Activated T-helper 17 cell treated with anti-CD3 and anti-CD28 coated beads, Interleukin-2, amount 50 U/mL, for 72 hours (primary cell): ENCODE measurements around the gene BBS9. TPM values are rescaled to one million over a fixed set of nuclear protein-coding genes. Genes with fewer than 3 reads are reported as not detected.
"Not testable (repeated sequence)": the region's sequence is repeated elsewhere in the genome, so short reads cannot be mapped to it uniquely, and the experiment has no call there.

Experiments used
- ATAC-seq: fragments of 150-1000 bp; cut with Tn5 transposase; replicated peaks from 2 replicates; pipeline ENCODE4 v1.10.0; 2021; ENCODE audit warnings: mild to moderate bottlenecking, moderate library complexity
- H3K27ac Mint-ChIP-seq: one replicate; pipeline ENCODE4 v1.8.0; 2022; ENCODE audit warnings: mixed read lengths
- H3K27me3 Mint-ChIP-seq: one replicate; pipeline ENCODE4 v1.8.0; 2022; ENCODE audit warnings: mixed read lengths
- H3K36me3 Mint-ChIP-seq: one replicate; pipeline ENCODE4 v1.8.0; 2022; ENCODE audit warnings: low read depth, mild to moderate bottlenecking, mixed read lengths
- H3K4me1 Mint-ChIP-seq: one replicate; pipeline ENCODE4 v1.8.0; 2022; ENCODE audit warnings: mixed read lengths
- H3K4me3 Mint-ChIP-seq: one replicate; pipeline ENCODE4 v1.8.0; 2022; ENCODE audit warnings: mild to moderate bottlenecking, mixed read lengths
- H3K9me3 Mint-ChIP-seq: one replicate; pipeline ENCODE4 v1.8.0; 2022; ENCODE audit warnings: mixed read lengths
- total RNA-seq, 2 donors: library from RNA; stranded (reverse); gene quantifications; one replicate each; pipeline ENCODE4 v1.2.3, GENCODE V29; 2022

BBS9 gene
- total RNA-seq, 2 donors from 2014 or later, result 11.3 to 14.4 TPM

GRCh38 chr7:33494474-33494873 lies 365.1 kb downstream of the BBS9 start:
- Mint-ChIP-seq H3K36me3 (no peaks in the 10 kb centered on the region), H3K27me3 (no peaks in the 10 kb centered on the region), H3K4me3 (no peak overlapping the region), H3K27ac (no peak overlapping the region), H3K4me1 (no peaks in the 10 kb centered on the region), H3K9me3 (no peaks in the 10 kb centered on the region)
- no peak for ATAC-seq

DNA sequence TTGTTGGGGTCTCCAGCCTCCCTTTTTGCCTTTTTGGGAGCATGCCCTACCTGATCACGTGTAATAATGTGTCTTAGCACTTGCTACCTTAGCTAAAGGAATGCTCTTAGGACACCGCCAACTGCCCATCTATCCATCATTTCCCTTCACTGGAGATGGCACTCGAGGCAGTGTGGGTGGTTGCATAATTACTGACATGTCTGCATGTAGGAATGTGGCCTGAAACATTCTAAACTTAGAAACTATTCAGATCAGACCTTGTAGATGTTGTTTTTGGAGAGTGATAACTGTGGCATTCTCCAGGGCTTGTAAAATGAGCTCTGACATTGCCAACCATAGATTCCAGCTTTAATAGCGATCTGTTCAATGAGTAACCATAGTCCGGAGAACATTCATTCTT lies 365.8 kb downstream of the BBS9 start:
- no peak overlapping the region for H3K4me3 Mint-ChIP-seq
- no peaks in the 10 kb centered on the region for H3K36me3 Mint-ChIP-seq
- no peak for ATAC-seq
- H3K4me1 Mint-ChIP-seq, result no peaks in the 10 kb centered on the region
- no peaks in the 10 kb centered on the region for H3K9me3 Mint-ChIP-seq
- H3K27ac Mint-ChIP-seq, result no peak overlapping the region
- H3K27me3 Mint-ChIP-seq, result no peaks in the 10 kb centered on the region

- Mint-ChIP-seq H3K27ac (no peak overlapping the region), H3K36me3 (no peaks in the 10 kb centered on the region), H3K4me1 (no peaks in the 10 kb centered on the region), H3K4me3 (no peak overlapping the region), H3K9me3 (no peaks in the 10 kb centered on the region), H3K27me3 (no peaks in the 10 kb centered on the region)
- no peak for ATAC-seq
Measured at GRCh38 chr7:33497051-33497450, 367.7 kb downstream of the BBS9 start.

- ATAC-seq, result no peak
- Mint-ChIP-seq H3K4me3 (no peak overlapping the region), H3K4me1 (no peaks in the 10 kb centered on the region), H3K27ac (no peak overlapping the region), H3K9me3 (no peaks in the 10 kb centered on the region), H3K27me3 (no peaks in the 10 kb centered on the region), H3K36me3 (peaks cover 11% of the 10 kb centered on the region)
Measured at GRCh38 chr7:33500703-33501701, 371.6 kb downstream of the BBS9 start.

DNA sequence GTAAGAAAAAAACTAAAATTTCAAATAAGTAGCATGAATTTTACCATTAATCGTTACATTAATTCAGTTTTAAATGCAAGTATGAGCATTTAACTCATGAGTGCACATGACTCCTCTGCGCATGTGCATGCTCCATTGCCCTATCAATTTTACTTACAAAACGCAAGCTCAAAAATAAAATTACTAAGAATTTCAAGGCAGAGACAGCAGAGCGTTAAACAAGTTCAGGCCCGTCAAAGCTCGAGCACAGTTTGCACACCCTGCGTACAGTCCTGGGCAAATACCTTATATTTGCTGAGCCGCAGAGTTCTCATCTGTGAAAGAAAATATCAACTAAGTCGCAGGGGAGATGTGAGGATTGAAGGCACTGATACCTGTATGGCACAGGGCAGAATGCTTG lies 373.6 kb downstream of the BBS9 start:
- Mint-ChIP-seq H3K27ac (no peak overlapping the region), H3K27me3 (no peaks in the 10 kb centered on the region), H3K4me3 (no peak overlapping the region), H3K9me3 (no peaks in the 10 kb centered on the region), H3K36me3 (peaks cover 29% of the 10 kb centered on the region), H3K4me1 (no peaks in the 10 kb centered on the region)
- ATAC-seq, result no peak

DNA sequence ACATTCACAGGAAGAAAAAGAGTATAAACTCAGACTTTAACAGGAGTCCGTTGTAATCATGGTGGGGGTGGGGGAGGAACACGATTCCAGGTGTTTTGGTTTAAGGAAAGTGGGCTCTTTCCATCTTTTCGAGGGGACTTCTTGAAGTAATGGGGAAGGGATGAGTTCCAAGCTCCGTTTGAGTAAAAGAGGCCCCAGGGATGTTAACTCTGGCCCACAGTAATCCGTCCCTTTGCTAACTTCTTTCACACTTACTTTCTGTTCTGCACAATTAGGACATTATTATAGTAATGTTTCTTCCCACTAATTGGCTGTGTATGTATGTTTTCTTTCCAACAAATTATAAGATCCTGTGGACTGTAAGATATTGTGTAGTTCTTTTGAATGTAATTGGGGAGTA lies 374.4 kb downstream of the BBS9 start:
- ATAC-seq, result no peak
- Mint-ChIP-seq H3K4me1 (no peaks in the 10 kb centered on the region), H3K27ac (no peak overlapping the region), H3K36me3 (peaks cover 34% of the 10 kb centered on the region), H3K27me3 (no peaks in the 10 kb centered on the region), H3K4me3 (no peak overlapping the region), H3K9me3 (no peaks in the 10 kb centered on the region)

- H3K9me3 Mint-ChIP-seq, result no peaks in the 10 kb centered on the region
- H3K4me3 Mint-ChIP-seq, result no peak overlapping the region
- H3K4me1 Mint-ChIP-seq, result no peaks in the 10 kb centered on the region
- no peak for ATAC-seq
- no peak overlapping the region for H3K27ac Mint-ChIP-seq
- H3K36me3 Mint-ChIP-seq, result peaks cover 34% of the 10 kb centered on the region
- H3K27me3 Mint-ChIP-seq, result no peaks in the 10 kb centered on the region
Measured at GRCh38 chr7:33504266-33504665, 374.9 kb downstream of the BBS9 start.

- H3K27ac Mint-ChIP-seq, result no peak overlapping the region
- no peak overlapping the region for H3K4me3 Mint-ChIP-seq
- no peaks in the 10 kb centered on the region for H3K9me3 Mint-ChIP-seq
- no peaks in the 10 kb centered on the region for H3K27me3 Mint-ChIP-seq
- no peaks in the 10 kb centered on the region for H3K4me1 Mint-ChIP-seq
- ATAC-seq, result no peak
- H3K36me3 Mint-ChIP-seq, result peaks cover 34% of the 10 kb centered on the region
Measured at GRCh38 chr7:33509206-33509605, 379.8 kb downstream of the BBS9 start.

GRCh38 chr7:33511778-33512177 lies 382.4 kb downstream of the BBS9 start:
- no peak overlapping the region for H3K4me3 Mint-ChIP-seq
- H3K27ac Mint-ChIP-seq, result no peak overlapping the region
- peaks cover 16% of the 10 kb centered on the region for H3K36me3 Mint-ChIP-seq
- no peaks in the 10 kb centered on the region for H3K9me3 Mint-ChIP-seq
- no peak for ATAC-seq
- no peaks in the 10 kb centered on the region for H3K27me3 Mint-ChIP-seq
- H3K4me1 Mint-ChIP-seq, result no peaks in the 10 kb centered on the region

- H3K36me3 Mint-ChIP-seq, result no peaks in the 10 kb centered on the region
- no peak for ATAC-seq
- no peaks in the 10 kb centered on the region for H3K27me3 Mint-ChIP-seq
- H3K4me3 Mint-ChIP-seq, result no peak overlapping the region
- no peak overlapping the region for H3K27ac Mint-ChIP-seq
- H3K9me3 Mint-ChIP-seq, result no peaks in the 10 kb centered on the region
- no peaks in the 10 kb centered on the region for H3K4me1 Mint-ChIP-seq
Measured at GRCh38 chr7:33516568-33516967, 387.2 kb downstream of the BBS9 start.

GRCh38 chr7:33517191-33517590 lies 387.8 kb downstream of the BBS9 start:
- H3K4me1 Mint-ChIP-seq, result no peaks in the 10 kb centered on the region
- no peak overlapping the region for H3K27ac Mint-ChIP-seq
- H3K9me3 Mint-ChIP-seq, result no peaks in the 10 kb centered on the region
- H3K4me3 Mint-ChIP-seq, result no peak overlapping the region
- H3K36me3 Mint-ChIP-seq, result no peaks in the 10 kb centered on the region
- H3K27me3 Mint-ChIP-seq, result no peaks in the 10 kb centered on the region
- ATAC-seq, result no peak

DNA sequence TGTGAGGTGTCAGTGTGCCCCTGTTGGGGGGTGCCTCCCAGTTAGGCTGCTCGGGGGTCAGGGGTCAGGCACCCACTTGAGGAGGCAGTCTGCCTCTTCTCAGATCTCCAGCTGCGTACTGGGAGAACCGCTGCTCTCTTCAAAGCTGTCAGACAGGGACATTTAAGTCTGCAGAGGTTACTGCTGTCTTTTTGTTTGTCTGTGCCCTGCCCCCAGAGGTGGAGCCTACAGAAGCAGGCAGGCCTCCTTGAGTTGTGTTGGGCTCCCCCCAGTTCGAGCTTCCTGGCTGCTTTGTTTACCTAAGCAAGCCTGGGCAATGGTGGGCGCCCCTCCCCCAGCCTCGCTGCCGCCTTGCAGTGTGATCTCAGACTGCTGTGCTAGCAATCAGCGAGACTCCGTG lies 397.6 kb downstream of the BBS9 start:
- not testable (repeated sequence) for H3K9me3 Mint-ChIP-seq, ATAC-seq

DNA sequence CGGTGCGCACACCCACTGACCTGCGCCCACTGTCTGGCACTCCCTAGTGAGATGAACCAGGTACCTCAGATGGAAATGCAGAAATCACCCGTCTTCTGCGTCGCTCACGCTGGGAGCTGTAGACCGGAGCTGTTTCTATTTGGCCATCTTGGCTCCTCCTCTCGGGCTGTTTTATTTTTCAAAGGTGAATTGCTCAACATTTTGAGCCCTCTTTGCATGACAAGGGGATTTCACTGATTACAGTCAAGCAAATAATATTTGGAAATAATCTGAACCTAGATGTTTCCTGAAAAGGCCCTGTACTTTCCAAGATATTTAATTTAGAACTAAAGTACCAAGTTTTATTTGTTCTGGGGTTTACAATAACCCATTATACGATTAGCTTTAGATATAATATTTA lies 398.2 kb downstream of the BBS9 start:
- H3K36me3 Mint-ChIP-seq, H3K4me3 Mint-ChIP-seq, H3K4me1 Mint-ChIP-seq, H3K9me3 Mint-ChIP-seq, ATAC-seq, H3K27me3 Mint-ChIP-seq, H3K27ac Mint-ChIP-seq: not testable (repeated sequence)

More for the DNA sequence above, 397.6 kb downstream of the BBS9 start:
- not testable (repeated sequence) for H3K27ac Mint-ChIP-seq, H3K4me1 Mint-ChIP-seq, H3K27me3 Mint-ChIP-seq, H3K36me3 Mint-ChIP-seq, H3K4me3 Mint-ChIP-seq

GRCh38 chr7:33529070-33529469 lies 399.7 kb downstream of the BBS9 start:
- Mint-ChIP-seq H3K27ac (no peak overlapping the region), H3K4me3 (no peak overlapping the region), H3K4me1 (no peaks in the 10 kb centered on the region), H3K36me3 (peaks cover 9% of the 10 kb centered on the region), H3K9me3 (no peaks in the 10 kb centered on the region), H3K27me3 (no peaks in the 10 kb centered on the region)
- no peak for ATAC-seq

DNA sequence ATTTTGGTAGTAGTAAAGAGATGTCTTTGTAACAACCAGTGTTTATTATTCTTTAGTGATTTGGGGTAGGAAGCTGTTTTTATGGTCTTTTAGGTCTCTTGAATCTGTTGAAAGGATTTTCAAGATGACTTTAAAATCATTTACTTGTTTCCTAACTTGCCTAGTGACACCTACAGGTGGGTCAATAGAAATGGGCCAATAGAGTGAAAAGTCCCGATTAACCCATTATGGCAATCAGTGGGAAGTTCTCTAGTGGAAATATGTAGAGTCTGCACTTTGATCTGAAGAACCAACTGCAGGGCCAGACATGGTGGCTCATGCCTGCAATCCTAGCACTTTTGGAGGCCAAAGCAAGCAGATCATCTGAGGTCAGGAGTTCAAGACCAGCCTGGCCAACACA lies 401.3 kb downstream of the BBS9 start:
- ATAC-seq, result no peak
- H3K27me3 Mint-ChIP-seq, result no peaks in the 10 kb centered on the region
- no peak overlapping the region for H3K4me3 Mint-ChIP-seq
- H3K4me1 Mint-ChIP-seq, result peaks cover 4% of the 10 kb centered on the region
- H3K27ac Mint-ChIP-seq, result no peak overlapping the region
- H3K36me3 Mint-ChIP-seq, result peaks cover 22% of the 10 kb centered on the region
- no peaks in the 10 kb centered on the region for H3K9me3 Mint-ChIP-seq
